ENCODE results near the gene DNAH2. TPM values are rescaled to one million over a fixed set of nuclear protein-coding genes. Genes with fewer than 3 reads are reported as not detected.
A peak's percentile ranks its signal among the peaks of the same experiment; 100 is the strongest.

DNAH2 gene
- total and polyA plus RNA-seq, 9 of the 15 experiments (the other 6 are each of a cell fraction or from before 2014, with no cell fraction given): 0.03 TPM; not detected in 8

GRCh38 chr17:7843536-7844291 lies 126.2 kb downstream of the DNAH2 start (continued):
- TF ChIP-seq ZNF589 (CRISPR knock-in tag; IDR thresholded peaks at IDR 0.05; ENCODE audit: low read depth) (peak; percentile 22; the same call in 1 of the 2 replicates), HMG20A (CRISPR knock-in tag; conservative IDR thresholded peaks at IDR 0.05) (no peak), ETS1 (conservative IDR thresholded peaks at IDR 0.05; ENCODE audit: control insufficient read depth, low read depth, low read length) (0 out of 2 replicates have a peak, but pooled peaks have one; percentile 46), DLX4 (CRISPR knock-in tag; IDR thresholded peaks at IDR 0.05) (no peak), TFAP4 (CRISPR knock-in tag; IDR thresholded peaks at IDR 0.05; ENCODE audit: borderline replicate concordance) (peak; percentile 97), ASH1L (IDR thresholded peaks at IDR 0.05; ENCODE audit: borderline replicate concordance, low read depth, partially characterized antibody) (no peak)

Measured in K562 (cell line).